Psoas muscle (tissue), 8 donors: ENCODE measurements around the gene ST14. TPM values are rescaled to one million over a fixed set of nuclear protein-coding genes. Genes with fewer than 3 reads are reported as not detected.

Experiments used
- ATAC-seq, 4 donors: fragments of 200-7000 bp; cut with Tn5 transposase; one replicate each; pipeline ENCODE4 v1.9.1; 2020; ENCODE audit warnings: moderate library complexity in 3 of 4, mild to moderate bottlenecking in 2 of 4
- DNase-seq, 2 donors: peaks; one replicate each; pipeline ENCODE4 v3.0.0-alpha.2; 2020
- H3K27ac ChIP-seq: fragments of 200-600 bp; one replicate; pipeline ENCODE4 v1.8.0; 2022
- H3K27me3 ChIP-seq, 3 donors: fragments of 200-600 bp in 1 of 3; one replicate each; pipeline versions ENCODE4 v1.6.1 to v1.8.0; 2013 to 2022; ENCODE audit warnings: low read length in 2 of 3, mild to moderate bottlenecking in 2 of 3, moderate library complexity in 1 of 3; ENCODE audit not compliant: insufficient read depth in 3 of 3
- H3K36me3 ChIP-seq, 2 donors: fragments of 200-600 bp in 1 of 2; one replicate each; pipeline versions ENCODE4 v1.6.1 to v1.8.0; 2013 to 2022; ENCODE audit warnings: low read depth in 1 of 2, mild to moderate bottlenecking in 1 of 2, moderate library complexity in 1 of 2; ENCODE audit not compliant: insufficient read depth in 1 of 2
- H3K4me1 ChIP-seq: fragments of 200-600 bp; one replicate; pipeline ENCODE4 v1.8.0; 2022
- H3K4me3 ChIP-seq: fragments of 200-600 bp; one replicate; pipeline ENCODE4 v1.8.0; 2022; ENCODE audit warnings: mild to moderate bottlenecking
- H3K9me3 ChIP-seq: fragments of 200-600 bp; one replicate; pipeline ENCODE4 v1.8.0; 2022
- CTCF ChIP-seq: fragments of 200-600 bp; IDR thresholded peaks from one replicate; pipeline ENCODE4 v1.8.0; 2022; ENCODE audit warnings: antibody characterized with exemption
- WGBS, 3 donors: extraction: QIAGEN DNeasy Blood & Tissue Kit; methylation state at CpG; one replicate each; pipeline versions ENCODE4 v1.1.6 to v1.1.7; 2013; 5-methylcytosine and 5-hydroxymethylcytosine counted together
- intact Hi-C, 2 donors: fragments of 100-400 bp; cut with DNase I; formaldehyde crosslinking; loops; one replicate each; pipeline versions ENCODE4 v1.11.0 to v1.14.2; 2022
- polyA plus RNA-seq, 3 donors: library from polyadenylated mRNA; stranded (reverse); fragments of 200-250 nt; gene quantifications; one replicate each; pipeline ENCODE4 v1.2.3, GENCODE V29; 2013
- total RNA-seq, 4 donors: library from RNA; stranded (reverse); fragmentation: NEBNext Ultra II Directional in 2 of 4; extraction: Animal tissue kit (Norgen Biotek cat#: 25700) in 2 of 4; gene quantifications; one replicate each; pipeline versions ENCODE4 v1.2.1 to v1.2.4, GENCODE V29; 2021 to 2023
- donor health status: healthy with polysubstance abuse.
- donor health status: DM: no; HTN: no; CAD: no; lungs with moderate emphysema.
- donor health status: Bipolar disorder and iron deficiency.
- donor health status: healthy.
- donor health status: DM: yes; HTN: yes; CAD: no.
- donor health status: DM: no; HTN: no; CAD: no.
- donor health status: DM: no; HTN: no; CAD: no.
- donor health status: DM: yes; HTN: yes; CAD: no.

ST14 gene
- total and polyA plus RNA-seq, 7 donors = 0.22 to 0.77 (median 0.51) TPM

GRCh38 chr11:130114726-130115125 is 44.9 kb upstream of the ST14 start:
- intact Hi-C loops = no loop called here
- Histone ChIP-seq H3K4me1 (peaks cover 10% of the 10 kb centered on the region), H3K27me3 (no peaks in the 10 kb centered on the region), H3K27ac (no peak overlapping the region), H3K9me3 (no peaks in the 10 kb centered on the region), H3K36me3 (peaks cover 5 to 38% of the 10 kb centered on the region in 2 donors), H3K4me3 (no peak overlapping the region)
- ATAC-seq = no peak
- DNase-seq = no peak
- 88 to 98% (median 97%) methylated on average over 4 of the region's 4 CpGs for WGBS, 3 donors
- TF ChIP-seq CTCF = no peak

- H3K9me3 ChIP-seq = no peaks in the 10 kb centered on the region
- no peak overlapping the region for H3K4me3 ChIP-seq
- peaks cover 10% of the 10 kb centered on the region for H3K4me1 ChIP-seq
- no peak for DNase-seq
- no peaks in the 10 kb centered on the region for H3K27me3 ChIP-seq
- peaks cover 5 to 33% of the 10 kb centered on the region in 2 donors for H3K36me3 ChIP-seq
- no peak overlapping the region for H3K27ac ChIP-seq
- intact Hi-C loops = no loop called here
- no peak for TF ChIP-seq CTCF
- no peak for ATAC-seq
- WGBS, 3 donors = 76 to 84% (median 79%) methylated on average over 2 of the region's 2 CpGs
These were observed 44.4 kb upstream of the ST14 start for GRCh38 chr11:130115218-130115617.

- H3K36me3 ChIP-seq = peaks cover 6 to 18% of the 10 kb centered on the region in 2 donors
- WGBS, 3 donors = 84 to 96% (median 89%) methylated on average over 2 of the region's 2 CpGs
- no peak for ATAC-seq
- no peaks in the 10 kb centered on the region for H3K27me3 ChIP-seq
- no peak for DNase-seq
- H3K4me1 ChIP-seq = peaks cover 10% of the 10 kb centered on the region
- H3K4me3 ChIP-seq = no peak overlapping the region
- intact Hi-C loops = no loop called here
- H3K27ac ChIP-seq = no peak overlapping the region
- TF ChIP-seq CTCF = no peak
- no peaks in the 10 kb centered on the region for H3K9me3 ChIP-seq
These were observed 41.4 kb upstream of the ST14 start for GRCh38 chr11:130118165-130118564.

- H3K27me3 ChIP-seq = no peaks in the 10 kb centered on the region
- DNase-seq (no peak), ATAC-seq (no peak)
- H3K9me3 ChIP-seq = no peaks in the 10 kb centered on the region
- H3K27ac ChIP-seq = no peak overlapping the region
- H3K36me3 ChIP-seq = peaks cover 6 to 21% of the 10 kb centered on the region in 2 donors
- H3K4me1 ChIP-seq = peaks cover 10% of the 10 kb centered on the region
- H3K4me3 ChIP-seq = no peak overlapping the region
- intact Hi-C loops = no loop called here
- no peak for TF ChIP-seq CTCF
- 86 to 94% (median 92%) methylated on average over 9 of the region's 9 CpGs for WGBS, 3 donors
These were observed 40.8 kb upstream of the ST14 start for GRCh38 chr11:130118636-130119387.

- H3K27ac ChIP-seq = no peak overlapping the region
- DNase-seq (no peak), ATAC-seq (no peak)
- no peaks in the 10 kb centered on the region for H3K9me3 ChIP-seq
- peaks cover 6 to 30% of the 10 kb centered on the region in 2 donors for H3K36me3 ChIP-seq
- intact Hi-C loops = no loop called here
- no peak for TF ChIP-seq CTCF
- no peaks in the 10 kb centered on the region for H3K27me3 ChIP-seq
- H3K4me3 ChIP-seq = no peak overlapping the region
- 77 to 86% (median 86%) methylated on average over 5 of the region's 5 CpGs for WGBS, 3 donors
- H3K4me1 ChIP-seq = peaks cover 9% of the 10 kb centered on the region
These were observed 39.5 kb upstream of the ST14 start for GRCh38 chr11:130120045-130120444.
